DMS114 treated with DMSO at 0.1 percent for 48 hours (cell line): ENCODE data around the gene UTS2.

Source experiments
- DNase-seq: peaks from one replicate; lab custom pipeline; 2025; ENCODE audit not compliant: unreplicated experiment; lab: John Stamatoyannopoulos, UW

Gene UTS2, protein sequence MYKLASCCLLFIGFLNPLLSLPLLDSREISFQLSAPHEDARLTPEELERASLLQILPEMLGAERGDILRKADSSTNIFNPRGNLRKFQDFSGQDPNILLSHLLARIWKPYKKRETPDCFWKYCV

DNA sequence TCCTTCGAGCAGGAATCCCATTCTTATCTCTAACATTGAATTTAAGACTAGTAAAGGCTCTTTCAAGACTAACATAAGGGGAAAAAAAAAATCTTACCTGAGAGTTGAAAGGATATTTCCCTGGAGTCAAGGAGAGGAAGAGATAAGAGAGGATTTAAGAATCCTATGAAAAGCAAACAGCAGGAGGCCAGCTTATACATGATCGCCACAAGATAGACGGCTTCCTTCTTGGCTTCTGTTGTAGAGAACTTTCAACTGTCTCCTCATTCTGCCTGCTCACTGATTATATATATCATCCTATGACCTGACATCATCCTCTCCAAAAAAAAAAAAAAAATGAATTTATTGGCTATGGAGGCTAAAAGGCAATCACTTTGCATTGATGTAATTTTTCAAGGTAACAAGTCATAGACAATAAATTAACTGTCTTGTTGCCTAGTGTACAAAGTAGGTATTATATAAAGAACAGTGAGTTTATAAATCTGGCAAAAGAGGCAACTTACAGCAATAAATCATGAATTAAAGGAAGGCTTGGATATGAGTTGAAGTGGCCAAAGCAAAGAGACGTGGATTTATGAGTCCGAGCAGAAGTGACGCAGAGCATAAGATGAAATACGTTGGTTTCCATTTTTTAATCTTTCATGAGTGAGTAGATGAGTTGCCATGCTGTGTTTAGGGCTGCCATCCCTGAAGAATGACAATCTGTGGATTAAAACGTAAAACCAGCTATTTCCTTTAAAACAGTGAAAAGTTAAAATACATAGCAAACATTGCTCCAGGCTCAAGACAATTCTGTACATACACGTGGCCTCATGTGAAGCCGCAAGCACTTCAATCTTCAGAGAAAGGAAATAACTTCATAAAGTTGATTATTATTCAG lies at the start of gene UTS2:
Gene UTS2, minus strand, starts transcription at position 262 of the 880 bp plus-strand sequence. Its CDS starts 62 bp downstream, at position 200.
- no peak for DNase-seq

DNA sequence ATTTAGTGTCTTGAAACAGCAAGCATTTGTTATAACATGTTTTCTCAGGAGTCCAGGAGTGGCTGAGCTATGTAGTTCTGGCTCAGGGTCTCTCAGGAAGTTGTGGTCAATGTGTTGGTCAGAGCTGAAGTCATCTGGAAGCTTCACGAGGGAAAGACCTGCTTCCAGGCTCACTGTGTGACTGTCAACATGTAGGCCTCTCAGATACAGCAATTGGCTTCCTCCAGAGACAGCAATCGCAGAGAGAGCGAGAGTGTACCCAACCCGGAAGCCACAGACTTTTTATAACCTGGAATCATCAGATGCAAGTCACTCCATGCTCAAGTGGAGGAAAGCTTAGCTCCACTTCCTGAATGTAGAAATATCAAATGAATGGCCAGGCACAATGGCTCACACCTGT lies 46.9 kb upstream of the UTS2 start:
- no peak for DNase-seq

DNA sequence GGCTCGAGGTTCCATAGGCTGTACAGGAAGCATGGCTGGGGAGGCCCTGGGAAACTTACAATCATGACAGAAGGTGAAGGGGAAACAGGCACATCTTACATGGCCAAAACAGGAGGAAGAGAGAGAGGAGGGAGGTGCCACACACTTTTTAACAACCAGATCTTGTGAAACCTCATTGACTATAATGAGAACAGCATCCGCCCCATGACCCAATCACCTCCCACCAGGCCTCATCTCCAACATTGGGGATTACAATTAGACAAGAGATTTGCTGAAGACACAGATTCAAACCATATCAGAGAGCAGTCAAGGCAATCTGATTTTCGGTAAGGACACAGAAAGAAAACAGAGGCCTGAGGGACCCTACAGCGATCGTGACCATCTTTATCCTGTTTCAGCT lies 46.1 kb upstream of the UTS2 start:
- DNase-seq: no peak

DNA sequence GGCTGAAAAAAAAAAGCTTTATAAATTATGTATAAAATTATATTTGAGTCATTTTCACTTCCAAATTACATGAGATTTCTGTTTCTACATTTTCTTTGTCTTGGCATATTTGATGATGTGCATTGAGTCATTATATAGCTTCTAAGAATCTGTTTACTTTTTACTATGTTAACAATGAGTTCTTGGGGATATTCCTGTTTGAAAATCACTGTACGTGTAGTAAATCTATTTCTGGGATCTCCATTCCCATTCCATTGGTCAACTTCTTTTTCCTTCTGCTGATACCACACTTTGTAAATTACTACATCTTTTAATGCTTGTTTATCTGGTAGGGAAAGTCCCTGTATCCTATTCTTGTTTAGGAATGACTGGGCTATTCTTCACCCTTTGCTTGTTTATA lies 44.1 kb upstream of the UTS2 start:
- no peak for DNase-seq

DNA sequence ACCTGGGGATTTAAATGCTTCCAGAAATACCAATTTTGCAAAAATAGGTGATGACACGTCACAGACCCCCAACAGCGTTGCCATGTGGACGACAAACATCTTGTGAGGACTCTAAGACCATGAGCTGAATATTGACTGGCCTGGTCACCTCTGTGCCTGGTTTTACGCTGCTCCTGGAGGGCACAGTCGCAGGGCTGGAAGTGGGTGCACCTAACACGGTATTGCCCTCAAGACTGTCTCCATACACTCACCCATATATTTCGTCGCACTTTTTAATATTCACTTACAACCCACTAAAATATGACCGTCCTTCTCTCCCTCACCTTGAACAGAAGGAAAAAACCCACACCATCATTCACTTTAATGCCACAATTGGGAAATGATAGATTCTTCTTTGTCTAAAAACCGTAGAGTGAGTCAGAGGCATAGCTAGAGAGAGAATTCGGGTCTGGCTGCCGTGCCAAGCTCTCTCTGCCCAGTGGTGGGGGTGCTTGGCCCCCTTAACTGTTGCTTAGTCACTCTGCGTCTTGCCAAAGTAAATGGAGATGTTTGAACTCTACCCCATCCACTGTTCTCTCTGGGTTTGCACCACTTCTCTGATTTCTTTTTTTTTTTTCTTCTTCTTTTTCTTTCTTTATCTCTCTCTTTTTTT lies 40.8 kb upstream of the UTS2 start:
- DNase-seq: no peak

DNA sequence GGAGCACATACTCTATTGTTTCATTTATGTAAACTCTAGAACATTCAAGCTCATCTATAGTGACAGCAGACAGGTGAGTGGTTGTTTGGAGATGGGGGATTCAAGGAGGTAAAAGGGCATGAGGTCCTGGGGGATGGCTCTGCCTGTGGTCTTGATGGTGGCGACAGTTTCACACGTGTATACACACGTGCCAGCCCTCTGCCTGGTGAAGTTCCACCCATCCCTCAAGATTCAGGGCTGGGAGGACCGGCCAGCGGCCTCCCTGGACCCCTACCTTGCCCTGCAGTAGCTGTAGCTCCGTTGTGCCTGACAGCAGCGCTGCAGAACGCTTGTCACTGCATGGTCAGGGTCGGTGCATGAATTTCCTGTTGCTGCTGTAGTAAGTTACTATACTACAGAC lies 38.9 kb upstream of the UTS2 start:
- DNase-seq: no peak

DNA sequence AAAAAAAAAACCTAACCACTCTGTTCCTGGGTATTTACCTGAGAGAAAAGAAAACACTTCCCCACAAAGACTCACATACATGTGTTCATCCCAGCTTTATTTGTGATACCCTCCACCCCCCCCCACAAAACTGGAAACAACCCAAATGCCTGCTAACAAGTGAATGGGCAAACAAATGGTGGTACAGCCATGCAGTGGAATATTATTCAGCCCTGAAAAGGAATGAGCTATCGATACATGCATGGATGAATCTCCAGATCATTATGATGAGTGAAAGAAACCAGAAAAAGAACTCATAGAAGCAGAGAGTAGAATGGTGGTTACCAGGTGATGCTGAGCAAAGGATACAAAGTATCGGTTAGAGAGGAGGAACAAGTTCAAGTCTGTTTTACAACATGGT lies 38.0 kb upstream of the UTS2 start:
- no peak for DNase-seq

DNA sequence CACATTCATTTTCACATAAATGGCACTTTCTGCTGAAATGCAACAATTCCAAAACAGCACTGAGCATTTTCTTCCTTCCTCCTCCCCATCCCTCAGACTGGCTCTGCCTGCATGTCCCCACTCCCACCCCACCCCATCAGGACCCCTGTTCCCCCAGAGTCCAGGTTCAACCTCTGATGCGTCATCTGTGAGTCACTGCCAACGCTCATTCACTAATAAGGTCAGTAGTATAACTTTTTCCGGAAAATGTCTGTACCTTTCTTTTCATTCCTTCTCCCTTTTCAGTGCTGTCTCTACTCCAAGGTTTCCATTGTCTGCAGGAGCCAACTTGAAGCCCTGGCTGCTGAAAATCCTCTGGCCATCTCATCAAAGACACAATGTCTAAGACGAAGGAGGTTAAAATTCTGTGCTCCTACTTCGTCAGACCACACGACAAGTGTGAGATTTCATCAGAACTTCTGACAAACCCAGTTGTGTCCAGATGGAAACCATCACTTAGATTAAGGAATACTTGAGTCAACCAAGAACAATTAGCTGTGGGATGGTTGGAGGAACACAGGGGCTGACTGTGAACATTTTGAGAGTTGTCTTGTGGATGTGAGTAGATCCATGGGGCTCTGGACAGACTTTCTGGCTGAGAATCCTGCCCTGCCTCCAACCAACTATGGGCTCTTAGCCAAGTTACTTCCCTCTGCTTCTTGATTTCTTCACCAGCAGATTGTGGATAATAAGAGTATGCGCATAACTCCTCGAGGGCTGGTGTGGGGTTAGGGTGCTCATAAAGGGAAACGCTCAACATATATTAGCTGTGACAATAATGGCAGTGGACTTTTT lies 35.6 kb upstream of the UTS2 start:
- DNase-seq: no peak

DNA sequence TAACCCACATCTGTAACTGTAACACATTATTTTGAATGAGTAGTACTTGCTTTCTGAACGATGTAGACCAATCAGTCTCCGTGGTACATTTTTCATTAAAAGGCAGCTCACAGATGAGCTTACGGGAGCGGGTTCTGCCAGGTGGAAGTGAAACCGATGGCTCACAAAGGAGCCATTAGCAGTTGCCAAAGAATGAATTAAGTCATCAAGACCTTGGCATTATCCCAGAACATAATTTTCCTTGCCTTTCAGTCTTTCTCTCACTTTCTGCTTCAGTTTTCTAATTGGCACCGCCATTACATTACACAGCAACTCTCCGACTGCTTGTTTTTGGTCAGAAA lies 33.5 kb upstream of the UTS2 start:
- DNase-seq: no peak

DNA sequence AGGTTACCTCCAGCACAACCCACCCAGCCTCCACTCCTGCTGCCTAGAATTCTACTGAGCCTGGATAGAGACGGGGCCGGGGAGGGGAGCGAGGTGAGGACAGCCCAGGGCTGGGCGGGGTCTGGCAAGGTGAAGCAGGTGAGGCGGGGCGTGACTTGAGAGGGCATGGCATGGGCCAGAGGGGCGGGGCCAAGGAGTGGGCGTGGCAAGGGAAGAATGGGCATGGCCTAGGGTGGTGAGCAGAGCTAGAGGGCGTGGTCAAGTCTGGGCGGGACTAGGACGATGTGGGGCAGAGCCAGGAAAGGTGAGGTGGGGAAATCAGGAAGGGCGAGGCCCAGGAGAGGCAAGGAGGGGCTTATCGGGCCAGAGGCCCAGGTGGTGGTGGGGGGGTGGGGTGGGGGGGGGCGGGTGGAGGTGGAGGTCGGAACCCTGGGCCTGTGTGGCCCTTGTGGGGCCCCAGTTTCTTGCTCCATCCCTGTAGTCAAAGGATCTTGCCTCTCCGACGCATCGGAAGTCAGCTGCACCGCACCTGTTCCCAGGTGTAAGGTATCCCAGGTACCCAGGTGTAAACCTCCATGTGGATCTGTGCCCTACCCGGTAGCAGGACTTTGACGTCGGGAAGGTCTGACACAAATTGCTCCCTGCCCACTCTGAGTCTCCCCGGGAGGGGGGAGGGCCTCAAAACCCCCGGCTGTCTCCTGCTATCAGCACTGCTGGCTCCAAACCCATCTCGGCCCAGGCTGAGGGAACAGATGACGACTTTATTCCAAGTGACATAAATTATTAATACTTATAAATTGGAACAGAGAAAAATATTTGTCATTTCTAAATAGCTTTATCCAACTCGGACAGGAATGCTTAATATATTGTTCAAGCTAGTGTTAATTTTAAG lies 32.9 kb upstream of the UTS2 start:
- DNase-seq: no peak

DNA sequence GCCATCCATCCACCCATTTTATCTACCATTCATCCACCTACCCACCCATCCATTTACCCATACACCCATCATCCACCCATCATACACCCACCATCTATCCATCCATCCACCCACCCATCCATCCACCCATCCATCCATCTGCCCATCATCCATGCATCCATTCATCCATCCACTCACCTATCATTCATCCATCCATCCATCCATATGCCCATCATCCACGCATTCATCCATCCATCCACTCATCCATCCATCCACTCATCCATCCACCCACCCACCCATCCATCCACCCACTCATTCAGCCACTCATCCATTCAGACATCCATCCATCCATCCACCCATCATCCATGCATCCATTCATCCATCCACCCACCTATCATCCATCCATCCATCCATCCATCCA lies 31.9 kb upstream of the UTS2 start:
- DNase-seq: no peak

DNA sequence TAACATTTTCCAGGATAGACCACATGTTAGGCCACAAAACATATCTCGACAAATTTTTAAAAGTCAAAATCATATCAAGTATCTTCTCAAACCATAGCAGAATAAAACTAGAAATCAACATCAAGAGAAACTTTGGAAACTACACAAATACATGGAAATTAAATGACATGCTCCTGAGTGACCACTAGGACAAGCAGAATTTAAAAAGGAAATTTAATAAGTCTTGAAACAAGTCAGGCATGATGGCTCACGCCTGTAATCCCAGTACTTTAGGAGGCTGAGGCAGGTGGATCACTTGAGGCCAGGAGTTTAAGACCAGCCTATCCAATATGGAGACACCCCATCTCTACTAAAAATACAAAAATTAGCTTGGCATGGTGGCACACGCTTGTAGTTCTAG lies 26.4 kb upstream of the UTS2 start:
- no peak for DNase-seq

DNA sequence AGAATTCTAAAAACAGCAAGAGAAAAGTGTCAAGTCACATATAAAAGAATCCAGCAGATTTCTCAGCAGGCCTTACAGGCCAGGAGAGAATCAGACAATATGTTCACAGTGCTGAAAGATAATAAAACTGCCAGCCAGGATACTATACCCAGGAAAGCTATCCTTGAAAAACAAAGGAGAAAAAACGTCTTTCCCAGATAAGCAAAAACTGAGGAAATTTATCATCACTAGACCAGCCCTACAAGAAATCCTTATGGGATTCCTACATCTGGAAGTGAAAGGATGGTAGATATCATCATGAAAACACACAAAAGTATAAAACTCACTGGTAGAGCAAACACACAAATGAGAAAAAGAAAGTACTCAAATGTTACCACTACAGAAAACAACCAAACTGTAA lies 25.2 kb upstream of the UTS2 start:
- DNase-seq: no peak

DNA sequence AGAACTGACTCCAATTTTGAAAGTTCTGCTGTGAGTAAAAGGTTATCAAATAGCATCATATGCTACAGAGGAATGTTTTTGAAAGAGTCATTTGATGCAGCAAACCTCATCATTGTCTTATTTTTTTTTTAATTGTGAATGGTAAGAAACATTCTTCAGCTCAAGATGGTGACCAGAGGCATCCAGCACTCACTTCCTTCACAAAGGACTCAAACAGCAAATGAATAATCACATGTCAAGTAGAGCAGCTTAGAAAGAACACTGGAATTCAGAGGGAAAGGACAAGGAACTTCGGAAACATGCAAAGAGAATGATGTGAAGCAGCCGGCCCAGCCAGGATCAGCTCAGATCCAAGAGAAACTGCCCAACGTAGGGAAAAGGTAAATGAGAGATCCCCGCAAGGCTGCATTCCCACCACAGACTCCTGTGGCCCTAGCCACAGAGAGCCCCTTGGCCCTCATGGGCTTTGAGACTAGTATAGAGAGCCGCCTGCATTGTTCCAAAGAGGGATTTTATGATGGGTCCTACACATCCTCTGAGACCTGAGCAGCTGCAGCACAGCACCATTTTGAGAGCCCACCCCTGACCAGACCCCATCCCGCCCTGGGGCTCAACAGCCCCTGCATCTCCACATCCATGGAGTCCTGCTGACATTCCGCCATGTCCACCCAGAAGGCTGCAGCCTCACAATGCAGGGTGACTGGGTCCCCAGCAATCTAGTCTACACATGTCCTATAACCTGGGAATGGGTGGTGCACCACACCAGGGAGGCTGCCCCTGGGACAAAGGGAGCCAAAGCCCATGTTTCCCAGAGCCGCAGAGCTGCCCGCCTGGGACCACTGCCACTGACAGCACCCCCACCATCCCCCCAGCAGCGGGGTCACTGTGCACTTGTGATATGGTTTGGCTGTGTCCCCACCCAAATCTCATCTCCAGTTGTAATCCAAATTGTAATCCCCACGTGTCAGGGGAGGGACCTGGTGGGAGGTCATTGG lies 21.2 kb upstream of the UTS2 start:
- DNase-seq: no peak

DNA sequence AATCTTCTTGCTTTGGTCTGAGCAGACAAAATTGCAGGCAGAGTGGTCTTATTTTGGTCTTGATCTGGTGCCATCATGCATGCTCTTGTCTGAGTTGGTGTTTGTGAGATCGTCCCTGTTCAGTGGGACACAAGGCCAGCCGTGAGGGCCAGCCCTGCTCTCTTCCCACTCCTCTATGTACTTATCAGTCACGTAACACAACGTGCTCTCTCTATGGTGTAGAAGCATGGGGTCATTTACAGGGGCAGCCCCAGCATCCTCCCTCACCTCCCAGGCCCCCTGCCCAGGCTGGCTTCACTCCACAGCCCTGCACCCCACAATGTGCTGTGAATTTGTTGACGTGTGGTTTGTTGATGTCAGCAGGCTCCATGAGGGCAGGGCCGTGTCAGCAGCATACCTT lies 18.3 kb upstream of the UTS2 start:
- no peak for DNase-seq

DNA sequence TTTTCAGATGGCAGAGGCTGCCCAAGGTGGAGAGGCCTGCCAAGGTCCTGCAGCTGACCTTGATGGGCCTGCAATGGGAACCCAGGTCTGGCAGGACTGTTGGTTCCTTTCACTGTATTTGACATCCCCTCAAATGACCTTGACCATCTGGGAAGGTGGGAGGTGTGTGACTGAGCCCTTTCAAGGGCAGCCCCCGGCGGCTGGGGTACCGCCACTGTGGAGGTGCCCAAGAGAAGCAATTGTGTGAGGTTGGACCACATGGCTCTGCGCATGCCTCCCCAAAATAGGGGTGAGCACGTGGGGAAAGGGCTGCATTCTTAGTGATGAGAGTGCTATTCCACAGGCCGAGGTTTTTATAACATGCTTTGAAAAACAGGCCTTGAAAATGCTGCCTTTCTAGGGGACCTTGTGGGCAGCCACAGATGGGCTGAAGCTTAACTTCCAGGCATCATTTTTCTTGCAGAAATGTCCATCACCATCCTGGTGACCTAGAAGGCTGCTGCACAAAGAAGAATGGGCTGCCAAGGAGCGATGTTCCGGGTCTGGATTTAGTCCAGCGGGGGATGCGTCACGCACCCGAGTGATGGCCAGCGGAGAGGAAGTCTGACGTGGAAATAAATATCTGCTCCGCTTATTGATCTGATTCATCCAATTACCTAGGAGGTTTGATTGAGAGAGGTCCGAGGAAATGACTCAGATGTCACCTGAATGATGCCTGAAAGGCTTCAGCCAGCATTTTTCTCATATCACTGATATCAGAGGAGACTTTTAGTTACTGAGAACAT lies 16.5 kb upstream of the UTS2 start:
- DNase-seq: no peak

DNA sequence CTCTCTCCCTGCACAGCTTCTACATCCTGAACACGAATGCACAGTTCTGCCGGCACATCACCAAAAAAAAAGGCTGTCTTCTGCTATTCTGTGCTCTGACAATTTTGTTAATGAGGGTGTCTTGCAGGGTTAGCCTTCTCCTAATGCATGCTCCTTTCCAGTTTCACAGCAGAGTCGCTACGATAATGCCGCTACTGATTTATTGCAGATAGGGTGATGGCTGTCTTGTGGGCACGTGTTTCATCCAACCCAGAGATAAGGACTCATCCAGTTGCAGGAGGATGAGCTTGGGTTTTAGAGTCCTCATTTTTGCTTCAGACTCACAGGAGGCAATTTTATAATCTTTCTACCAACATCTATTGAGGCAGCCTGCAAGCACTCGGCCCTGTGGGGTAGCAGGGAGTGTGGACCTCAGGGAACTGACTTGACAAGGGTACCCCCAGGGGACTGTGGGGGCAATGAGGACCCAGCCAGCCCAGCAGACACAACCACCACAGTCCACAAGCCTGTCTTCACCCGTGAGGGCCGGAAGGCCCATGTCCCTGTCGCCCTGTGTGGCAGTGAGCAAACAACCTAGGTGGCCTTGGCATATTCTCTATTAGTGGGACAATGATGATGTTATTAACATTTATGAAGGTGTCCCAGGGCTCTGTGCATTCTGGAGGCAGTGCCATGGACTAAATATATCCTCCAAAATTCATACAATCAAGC lies 15.4 kb upstream of the UTS2 start:
- no peak for DNase-seq

DNA sequence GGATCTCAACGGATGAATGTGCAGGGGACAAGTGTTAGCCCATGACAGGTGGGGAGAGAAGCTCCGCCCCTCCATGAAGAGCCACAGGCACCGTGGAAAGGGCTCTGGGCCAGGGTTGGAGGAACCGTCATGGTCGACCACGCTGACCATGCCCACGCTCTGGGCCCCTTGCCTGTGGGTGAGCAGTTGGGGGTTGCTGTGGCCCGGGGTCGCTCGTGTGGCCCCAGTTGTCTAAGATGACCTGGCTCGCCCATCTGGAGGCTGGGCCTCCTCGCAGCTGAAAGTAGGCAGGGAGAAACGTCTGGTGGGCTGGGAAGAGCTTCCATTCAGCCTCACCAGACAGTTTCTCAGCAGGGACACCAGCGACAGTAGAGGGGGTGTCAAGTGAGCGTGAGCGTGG lies 13.1 kb upstream of the UTS2 start:
- DNase-seq: no peak
